ENCODE measurements around the gene MIGA1. TPM values are rescaled to one million over a fixed set of nuclear protein-coding genes. Genes with fewer than 3 reads are reported as not detected.
"Not testable (repeated sequence)": the region's sequence is repeated elsewhere in the genome, so short reads cannot be mapped to it uniquely, and the experiment has no call there.

The MIGA1 gene
- polyA plus RNA-seq, 2 donors = 1.0 to 1.9 TPM

- H3K9me3 ChIP-seq (ENCODE audit: control insufficient read depth in 2 of 2, insufficient read depth in 1 of 2, low read depth in 1 of 2, low read length in 1 of 2) = no peaks in the 10 kb centered on the region
- H3K27me3 ChIP-seq (ENCODE audit: control insufficient read depth in 1 of 2, insufficient read depth in 2 of 2, low read length in 2 of 2) = no peaks in the 10 kb centered on the region
- no peaks in the 10 kb centered on the region for H3K4me1 ChIP-seq (ENCODE audit: control insufficient read depth in 2 of 2, insufficient read depth in 2 of 2, low read length in 1 of 2)
- H3K4me3 ChIP-seq (ENCODE audit: low read depth in 1 of 2, low read length in 2 of 2) = no peak overlapping the region
- no peak overlapping the region for H3K27ac ChIP-seq (ENCODE audit: low read depth in 2 of 2, low read length in 1 of 2)
- peaks cover 0 to 3% of the 10 kb centered on the region in 2 donors for H3K36me3 ChIP-seq (ENCODE audit: control insufficient read depth in 2 of 2, insufficient read depth in 2 of 2, low read length in 1 of 2)
- WGBS, 2 donors = 78 to 85% methylated on average over 5 of the region's 5 CpGs
Measured at GRCh38 chr1:77796695-77797405, 17.4 kb downstream of the MIGA1 start.

DNA sequence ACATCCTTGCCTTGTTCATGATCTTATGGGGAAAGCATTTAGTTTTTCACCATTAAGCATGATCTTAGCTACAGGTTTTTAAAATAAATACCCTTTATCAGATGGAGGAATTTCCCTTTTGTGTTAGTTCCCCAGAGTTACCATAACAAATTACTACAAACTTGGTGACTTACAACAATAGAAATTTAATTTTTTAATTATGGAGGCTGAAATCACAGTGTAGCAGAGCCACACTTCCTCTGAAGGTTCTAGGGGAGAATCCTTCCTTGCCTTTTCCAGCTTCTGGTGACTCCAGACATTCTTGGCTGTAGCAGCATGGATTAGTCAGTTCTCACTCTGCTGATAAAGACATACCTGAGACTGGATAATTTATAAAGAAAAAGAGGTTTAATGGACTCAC lies 18.5 kb downstream of the MIGA1 start:
- H3K4me3 ChIP-seq (ENCODE audit: low read depth in 1 of 2, low read length in 2 of 2) = no peak overlapping the region
- peaks cover 0 to 3% of the 10 kb centered on the region in 2 donors for H3K36me3 ChIP-seq (ENCODE audit: control insufficient read depth in 2 of 2, insufficient read depth in 2 of 2, low read length in 1 of 2)
- no peaks in the 10 kb centered on the region for H3K4me1 ChIP-seq (ENCODE audit: control insufficient read depth in 2 of 2, insufficient read depth in 2 of 2, low read length in 1 of 2)
- no peak overlapping the region for H3K27ac ChIP-seq (ENCODE audit: low read depth in 2 of 2, low read length in 1 of 2)
- no peaks in the 10 kb centered on the region for H3K27me3 ChIP-seq (ENCODE audit: control insufficient read depth in 1 of 2, insufficient read depth in 2 of 2, low read length in 2 of 2)
- H3K9me3 ChIP-seq (ENCODE audit: control insufficient read depth in 2 of 2, insufficient read depth in 1 of 2, low read depth in 1 of 2, low read length in 1 of 2) = no peaks in the 10 kb centered on the region

- peaks cover 0 to 3% of the 10 kb centered on the region in 2 donors for H3K36me3 ChIP-seq (ENCODE audit: control insufficient read depth in 2 of 2, insufficient read depth in 2 of 2, low read length in 1 of 2)
- no peak overlapping the region for H3K27ac ChIP-seq (ENCODE audit: low read depth in 2 of 2, low read length in 1 of 2)
- WGBS, 2 donors = 92 to 96% methylated on average over 2 of the region's 2 CpGs
- H3K27me3 ChIP-seq (ENCODE audit: control insufficient read depth in 1 of 2, insufficient read depth in 2 of 2, low read length in 2 of 2) = no peaks in the 10 kb centered on the region
- no peaks in the 10 kb centered on the region for H3K4me1 ChIP-seq (ENCODE audit: control insufficient read depth in 2 of 2, insufficient read depth in 2 of 2, low read length in 1 of 2)
- H3K9me3 ChIP-seq (ENCODE audit: control insufficient read depth in 2 of 2, insufficient read depth in 1 of 2, low read depth in 1 of 2, low read length in 1 of 2) = no peaks in the 10 kb centered on the region
- no peak overlapping the region for H3K4me3 ChIP-seq (ENCODE audit: low read depth in 1 of 2, low read length in 2 of 2)
Measured at GRCh38 chr1:77802026-77802425, 22.6 kb downstream of the MIGA1 start.

GRCh38 chr1:77803371-77803770 lies 23.9 kb downstream of the MIGA1 start:
- Histone ChIP-seq H3K27me3 (ENCODE audit: control insufficient read depth in 1 of 2, insufficient read depth in 2 of 2, low read length in 2 of 2) (no peaks in the 10 kb centered on the region), H3K9me3 (ENCODE audit: control insufficient read depth in 2 of 2, insufficient read depth in 1 of 2, low read depth in 1 of 2, low read length in 1 of 2) (no peaks in the 10 kb centered on the region), H3K36me3 (ENCODE audit: control insufficient read depth in 2 of 2, insufficient read depth in 2 of 2, low read length in 1 of 2) (peaks cover 3% of the 10 kb centered on the region in 2 donors), H3K4me3 (ENCODE audit: low read depth in 1 of 2, low read length in 2 of 2) (no peak overlapping the region), H3K27ac (ENCODE audit: low read depth in 2 of 2, low read length in 1 of 2) (no peak overlapping the region), H3K4me1 (ENCODE audit: control insufficient read depth in 2 of 2, insufficient read depth in 2 of 2, low read length in 1 of 2) (no peaks in the 10 kb centered on the region)
- WGBS, 2 donors = 71 to 73% methylated on average over 2 of the region's 2 CpGs

DNA sequence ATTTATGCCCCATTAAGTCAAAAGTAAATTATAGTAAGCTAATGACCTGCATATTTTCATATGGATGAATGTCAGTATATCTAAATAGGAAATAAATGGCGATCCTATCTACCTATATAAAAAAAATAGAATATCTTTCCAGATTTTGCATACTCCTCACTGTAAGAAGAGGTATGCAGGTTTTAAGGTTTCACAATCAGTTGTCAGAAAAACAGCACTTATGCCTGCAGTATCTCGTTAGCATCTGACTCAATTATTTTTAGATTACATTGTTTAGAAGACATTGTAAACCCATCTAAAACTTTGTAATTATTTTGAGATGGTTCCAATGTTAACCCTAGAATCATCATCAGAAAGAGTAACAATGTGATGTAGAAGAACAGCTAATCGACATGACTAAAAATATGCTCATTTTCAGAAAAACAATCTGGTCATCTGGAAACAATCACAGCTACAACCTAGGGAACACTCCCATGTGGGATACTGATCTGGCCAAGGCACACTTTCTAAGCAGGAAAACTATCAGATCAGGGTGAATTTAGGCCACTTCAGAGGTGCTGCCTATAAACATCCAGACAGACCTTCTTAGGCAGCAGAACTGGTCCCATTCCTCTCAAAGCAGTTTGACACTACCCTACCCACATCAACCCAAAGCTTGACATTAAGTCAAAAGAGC lies 30.5 kb downstream of the MIGA1 start:
- not testable (repeated sequence) for H3K9me3 ChIP-seq (ENCODE audit: control insufficient read depth in 2 of 2, insufficient read depth in 1 of 2, low read depth in 1 of 2, low read length in 1 of 2); H3K27me3 ChIP-seq (ENCODE audit: control insufficient read depth in 1 of 2, insufficient read depth in 2 of 2, low read length in 2 of 2); H3K4me1 ChIP-seq (ENCODE audit: control insufficient read depth in 2 of 2, insufficient read depth in 2 of 2, low read length in 1 of 2); H3K4me3 ChIP-seq (ENCODE audit: low read depth in 1 of 2, low read length in 2 of 2); H3K27ac ChIP-seq (ENCODE audit: low read depth in 2 of 2, low read length in 1 of 2); H3K36me3 ChIP-seq (ENCODE audit: control insufficient read depth in 2 of 2, insufficient read depth in 2 of 2, low read length in 1 of 2)
- 57 to 77% methylated on average over 1 of the region's 3 CpGs for WGBS, 2 donors

DNA sequence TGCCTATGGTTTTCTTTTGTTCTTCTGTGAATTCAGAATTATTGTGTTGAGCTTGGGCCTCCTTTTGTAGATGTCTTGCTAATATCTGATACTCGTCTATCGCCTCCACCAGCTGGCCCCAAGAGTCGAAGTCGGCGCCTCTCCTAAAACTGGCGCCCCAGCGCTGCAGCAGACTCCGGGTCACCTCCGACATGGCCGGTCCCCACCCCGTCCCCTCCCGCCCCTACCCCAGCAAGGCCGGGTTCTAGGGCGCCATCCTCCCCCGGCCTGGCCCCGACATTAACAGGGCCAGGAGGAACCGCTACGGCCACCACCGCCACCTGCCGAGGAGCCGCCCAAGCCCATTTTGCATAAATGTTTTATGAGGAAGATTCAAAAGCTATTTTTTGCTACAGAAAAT lies 32.1 kb downstream of the MIGA1 start:
- not testable (repeated sequence) for H3K27me3 ChIP-seq (ENCODE audit: control insufficient read depth in 1 of 2, insufficient read depth in 2 of 2, low read length in 2 of 2); H3K27ac ChIP-seq (ENCODE audit: low read depth in 2 of 2, low read length in 1 of 2); H3K4me3 ChIP-seq (ENCODE audit: low read depth in 1 of 2, low read length in 2 of 2); H3K4me1 ChIP-seq (ENCODE audit: control insufficient read depth in 2 of 2, insufficient read depth in 2 of 2, low read length in 1 of 2); H3K9me3 ChIP-seq (ENCODE audit: control insufficient read depth in 2 of 2, insufficient read depth in 1 of 2, low read depth in 1 of 2, low read length in 1 of 2); H3K36me3 ChIP-seq (ENCODE audit: control insufficient read depth in 2 of 2, insufficient read depth in 2 of 2, low read length in 1 of 2)
- 98 to 100% methylated on average over 10 to 14 of the region's 21 CpGs for WGBS, 2 donors

DNA sequence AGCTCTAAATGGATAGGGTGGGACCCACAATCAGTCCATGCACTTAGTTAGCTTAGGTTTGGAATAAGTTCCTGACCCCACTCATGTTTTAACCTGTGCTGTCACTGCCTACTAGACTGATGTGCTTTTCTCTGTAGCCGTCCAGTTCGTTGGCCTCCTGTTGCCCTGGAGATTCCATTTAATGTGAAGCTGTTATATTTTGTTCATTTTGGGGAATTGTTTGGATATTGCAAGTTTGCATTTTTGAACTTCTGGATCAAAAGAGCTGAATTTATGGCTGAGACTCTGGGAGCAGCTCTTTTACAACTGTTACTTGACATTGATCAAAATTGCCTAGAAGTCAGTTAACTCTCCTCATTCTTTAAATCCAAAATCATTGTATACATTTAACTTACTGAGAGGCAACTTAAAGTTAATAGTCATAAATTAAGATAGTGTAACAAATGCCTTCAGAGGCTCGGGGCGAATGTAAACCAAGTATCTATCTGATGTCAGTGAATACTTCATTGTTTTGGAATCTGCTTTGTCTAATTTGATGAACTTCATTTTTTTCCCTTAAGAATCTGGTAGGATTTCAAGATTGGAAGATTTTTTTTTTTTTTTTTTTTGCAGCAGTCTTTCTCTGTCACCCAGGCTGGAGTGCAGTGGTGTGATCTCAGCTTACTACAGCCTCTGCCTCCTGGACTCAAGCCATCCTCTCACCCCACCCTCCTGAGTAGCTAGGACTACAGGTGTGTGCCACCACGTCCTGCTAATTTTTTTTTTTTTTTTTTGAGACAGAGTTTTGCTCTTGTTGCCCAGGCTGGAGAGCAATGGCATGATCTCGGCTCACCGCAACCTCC lies 38.1 kb downstream of the MIGA1 start:
- WGBS, 2 donors = 78 to 83% methylated on average over 7 of the region's 7 CpGs
- peaks cover 2 to 7% of the 10 kb centered on the region in 2 donors for H3K36me3 ChIP-seq (ENCODE audit: control insufficient read depth in 2 of 2, insufficient read depth in 2 of 2, low read length in 1 of 2)

GRCh38 chr1:77820121-77820520 lies 40.7 kb downstream of the MIGA1 start:
- Histone ChIP-seq H3K4me1 (ENCODE audit: control insufficient read depth in 2 of 2, insufficient read depth in 2 of 2, low read length in 1 of 2) (no peaks in the 10 kb centered on the region), H3K4me3 (ENCODE audit: low read depth in 1 of 2, low read length in 2 of 2) (no peak overlapping the region), H3K36me3 (ENCODE audit: control insufficient read depth in 2 of 2, insufficient read depth in 2 of 2, low read length in 1 of 2) (peaks cover 2 to 4% of the 10 kb centered on the region in 2 donors), H3K27me3 (ENCODE audit: control insufficient read depth in 1 of 2, insufficient read depth in 2 of 2, low read length in 2 of 2) (no peaks in the 10 kb centered on the region), H3K9me3 (ENCODE audit: control insufficient read depth in 2 of 2, insufficient read depth in 1 of 2, low read depth in 1 of 2, low read length in 1 of 2) (no peaks in the 10 kb centered on the region), H3K27ac (ENCODE audit: low read depth in 2 of 2, low read length in 1 of 2) (no peak overlapping the region)
- 84 to 89% methylated on average over 1 of the region's 1 CpG for WGBS, 2 donors

More for the DNA sequence above, 38.1 kb downstream of the MIGA1 start:
- no peaks in the 10 kb centered on the region for H3K27me3 ChIP-seq (ENCODE audit: control insufficient read depth in 1 of 2, insufficient read depth in 2 of 2, low read length in 2 of 2)
- no peaks in the 10 kb centered on the region for H3K9me3 ChIP-seq (ENCODE audit: control insufficient read depth in 2 of 2, insufficient read depth in 1 of 2, low read depth in 1 of 2, low read length in 1 of 2)
- no peak overlapping the region for H3K4me3 ChIP-seq (ENCODE audit: low read depth in 1 of 2, low read length in 2 of 2)
- H3K4me1 ChIP-seq (ENCODE audit: control insufficient read depth in 2 of 2, insufficient read depth in 2 of 2, low read length in 1 of 2) = no peaks in the 10 kb centered on the region
- H3K27ac ChIP-seq (ENCODE audit: low read depth in 2 of 2, low read length in 1 of 2) = no peak overlapping the region

DNA sequence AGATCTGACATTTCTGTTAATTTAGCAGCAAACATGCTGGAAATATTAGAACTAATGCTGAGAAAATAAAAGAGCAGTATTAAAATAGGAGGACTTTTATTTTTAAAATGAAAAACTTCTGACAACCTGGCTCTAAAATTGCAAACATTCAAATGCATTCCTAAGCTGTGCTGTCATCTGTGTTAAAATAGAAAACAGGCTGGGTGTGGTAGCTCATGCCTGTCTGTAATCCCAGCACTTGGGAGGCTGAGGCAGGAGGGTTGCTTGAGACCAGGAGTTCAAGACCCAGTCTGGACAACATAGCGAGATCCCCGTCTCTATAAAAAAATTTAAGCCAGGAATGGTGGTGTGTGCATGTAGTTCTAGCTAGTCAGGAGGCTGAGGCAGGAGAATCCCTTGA lies 44.6 kb downstream of the MIGA1 start:
- WGBS, 2 donors = 83 to 91% methylated on average over 2 of the region's 2 CpGs
- no peaks in the 10 kb centered on the region for H3K4me1 ChIP-seq (ENCODE audit: control insufficient read depth in 2 of 2, insufficient read depth in 2 of 2, low read length in 1 of 2)
- H3K9me3 ChIP-seq (ENCODE audit: control insufficient read depth in 2 of 2, insufficient read depth in 1 of 2, low read depth in 1 of 2, low read length in 1 of 2) = no peaks in the 10 kb centered on the region
- H3K27me3 ChIP-seq (ENCODE audit: control insufficient read depth in 1 of 2, insufficient read depth in 2 of 2, low read length in 2 of 2) = no peaks in the 10 kb centered on the region
- no peak overlapping the region for H3K4me3 ChIP-seq (ENCODE audit: low read depth in 1 of 2, low read length in 2 of 2)
- no peak overlapping the region for H3K27ac ChIP-seq (ENCODE audit: low read depth in 2 of 2, low read length in 1 of 2)
- H3K36me3 ChIP-seq (ENCODE audit: control insufficient read depth in 2 of 2, insufficient read depth in 2 of 2, low read length in 1 of 2) = no peaks in the 10 kb centered on the region
